HFFc6 (cell line): ENCODE measurements around the gene PIGH. TPM values are rescaled to one million over a fixed set of nuclear protein-coding genes. Genes with fewer than 3 reads are reported as not detected.

Source experiments
- DNase-seq: peaks from one replicate; pipeline ENCODE4 v3.0.0-alpha.2; 2018
- H3K27ac Mint-ChIP-seq: 2 replicates; pipeline ENCODE4 v1.8.0; 2020; ENCODE audit warnings: mild to moderate bottlenecking, mixed read lengths
- H3K27me3 Mint-ChIP-seq: 2 replicates; pipeline ENCODE4 v1.8.0; 2021; ENCODE audit warnings: mild to moderate bottlenecking, moderate library complexity, mixed read lengths; ENCODE audit not compliant: insufficient read depth
- H3K36me3 Mint-ChIP-seq: 2 replicates; pipeline ENCODE4 v1.8.0; 2021; ENCODE audit warnings: low read depth, mixed read lengths
- H3K4me1 Mint-ChIP-seq: 2 replicates; pipeline ENCODE4 v1.8.0; 2020; ENCODE audit warnings: low read depth, mixed read lengths
- H3K4me3 Mint-ChIP-seq: 2 replicates; pipeline ENCODE4 v1.8.0; 2020; ENCODE audit warnings: mild to moderate bottlenecking, moderate library complexity, mixed read lengths
- H3K9me3 Mint-ChIP-seq: 2 replicates; pipeline ENCODE4 v1.8.0; 2020; ENCODE audit warnings: mild to moderate bottlenecking, mixed read lengths
- CTCF ChIP-seq: fragments of 200-600 bp; sonication (generic); IDR thresholded peaks from 2 replicates; pipeline ENCODE4 v1.5.0; 2021; ENCODE audit warnings: antibody characterized with exemption, mild to moderate bottlenecking
- total RNA-seq, 6 experiments: library from RNA; stranded (reverse); fragmentation: NEBNext Ultra II Directional; extraction: Animal tissue kit (Norgen Biotek cat#: 25700); gene quantifications; 2 replicates in 1 of 6; 3 replicates in 5 of 6; pipeline ENCODE4 v1.2.3, GENCODE V29; 2021

PIGH gene
- total RNA-seq, 6 experiments from 2014 or later = 6.3 to 9.3 (median 7.8) TPM

GRCh38 chr14:67589204-67589770 lies 10.8 kb downstream of the PIGH start:
- no peak for DNase-seq
- H3K36me3 Mint-ChIP-seq = no peaks in the 10 kb centered on the region
- no peak for TF ChIP-seq CTCF

GRCh38 chr14:67586369-67586768 lies 13.7 kb downstream of the PIGH start:
- Mint-ChIP-seq H3K27me3 (peaks cover 5% of the 10 kb centered on the region), H3K9me3 (no peaks in the 10 kb centered on the region), H3K36me3 (no peaks in the 10 kb centered on the region), H3K4me3 (no peak overlapping the region), H3K4me1 (peaks cover 7% of the 10 kb centered on the region; the same call in 1 of the 2 replicates), H3K27ac (no peak overlapping the region)
- TF ChIP-seq CTCF = no peak
- DNase-seq = no peak

More at GRCh38 chr14:67589204-67589770, 10.8 kb downstream of the PIGH start:
- Mint-ChIP-seq H3K4me1 (no peaks in the 10 kb centered on the region), H3K27me3 (peaks cover 2% of the 10 kb centered on the region; the same call in 1 of the 2 replicates), H3K9me3 (no peaks in the 10 kb centered on the region), H3K4me3 (no peak overlapping the region), H3K27ac (no peak overlapping the region)

GRCh38 chr14:67584978-67585377 lies 15.1 kb downstream of the PIGH start:
- Mint-ChIP-seq H3K27ac (no peak overlapping the region), H3K27me3 (peaks cover 4% of the 10 kb centered on the region), H3K36me3 (no peaks in the 10 kb centered on the region), H3K4me3 (no peak overlapping the region), H3K4me1 (peaks cover 7% of the 10 kb centered on the region; the same call in 1 of the 2 replicates), H3K9me3 (no peaks in the 10 kb centered on the region)
- no peak for DNase-seq
- TF ChIP-seq CTCF = no peak

- Mint-ChIP-seq H3K27me3 (peaks cover 4% of the 10 kb centered on the region), H3K36me3 (no peaks in the 10 kb centered on the region), H3K4me1 (peaks cover 7% of the 10 kb centered on the region; the same call in 1 of the 2 replicates), H3K4me3 (no peak overlapping the region), H3K27ac (no peak overlapping the region), H3K9me3 (no peaks in the 10 kb centered on the region)
- peak; percentile 88 for TF ChIP-seq CTCF
- peak; percentile 43 for DNase-seq
Observed at GRCh38 chr14:67583711-67584644, 16.1 kb downstream of the PIGH start.

GRCh38 chr14:67582061-67582460 lies 18.0 kb downstream of the PIGH start:
- Mint-ChIP-seq H3K4me3 (no peak overlapping the region), H3K36me3 (no peaks in the 10 kb centered on the region), H3K4me1 (peaks cover 7% of the 10 kb centered on the region; the same call in 1 of the 2 replicates), H3K27me3 (peaks cover 11% of the 10 kb centered on the region), H3K27ac (no peak overlapping the region), H3K9me3 (no peaks in the 10 kb centered on the region)
- no peak; the same call in 1 of the 2 replicates for TF ChIP-seq CTCF
- DNase-seq = no peak
